AG04449 (cell line): Measurements from ENCODE around the gene SLC22A9.

ENCODE experiments used
- CTCF ChIA-PET: fragments of 350-600 bp; formaldehyde crosslinking; extraction: SDS; loops from one replicate; lab custom pipeline; 2021; ENCODE audit warnings: antibody characterized with exemption; lab: Yijun Ruan, JAX
- POLR2A ChIA-PET: fragments of 400-600, 350-600 bp; formaldehyde crosslinking; extraction: SDS; loops from one replicate; lab custom pipeline; 2020; ENCODE audit warnings: antibody characterized with exemption, inconsistent platforms; lab: Yijun Ruan, JAX
- DNase-seq: peaks from one replicate; pipeline ENCODE4 v3.0.0-alpha.2; 2010; ENCODE audit warnings: low read depth, low spot score
- H3K4me3 ChIP-seq: 2 replicates; pipeline ENCODE4 v1.5.1; 2011; ENCODE audit warnings: low read depth, mild to moderate bottlenecking, control low read depth, low read length
- CTCF ChIP-seq: IDR thresholded peaks from one replicate; pipeline ENCODE4 v1.5.1; 2011; ENCODE audit warnings: mild to moderate bottlenecking, moderate library complexity, low read length, control low read depth, inconsistent platforms; ENCODE audit not compliant: insufficient read depth; ENCODE audit errors: missing control alignments

SLC22A9 gene

GRCh38 chr11:63362196-63362793 is 7.3 kb upstream of the SLC22A9 start:
- POLR2A ChIA-PET: no interaction called here
- CTCF ChIA-PET: no interaction called here
- TF ChIP-seq CTCF: no peak
- DNase-seq: no peak
- H3K4me3 ChIP-seq: no peak overlapping the region

GRCh38 chr11:63369971-63370588 is 495 bp downstream of the SLC22A9 start:
- H3K4me3 ChIP-seq: no peak overlapping the region
- ChIA-PET CTCF (no interaction called here), POLR2A (no interaction called here)
- no peak for DNase-seq
- TF ChIP-seq CTCF: no peak

DNA sequence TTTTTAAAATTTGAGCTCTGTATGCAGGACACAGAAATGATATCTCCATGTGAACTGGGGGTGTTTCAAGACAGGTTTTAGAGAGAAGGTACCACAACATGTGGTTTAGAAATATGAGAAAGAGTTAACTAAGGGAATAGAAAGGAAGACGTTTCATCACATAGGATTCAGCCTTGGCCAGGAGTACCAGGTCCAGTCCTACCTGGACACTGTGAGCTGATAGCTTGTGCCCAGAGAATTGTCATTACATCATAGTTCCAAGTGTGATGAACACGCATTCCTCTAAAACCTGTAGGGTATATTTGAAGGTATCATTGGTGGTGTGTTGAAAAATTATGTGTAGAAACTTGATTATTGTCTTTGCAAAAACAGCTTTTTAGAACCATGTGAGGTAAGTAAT is 1.8 kb downstream of the SLC22A9 start:
- CTCF ChIA-PET: no interaction called here
- TF ChIP-seq CTCF: no peak
- DNase-seq: no peak
- POLR2A ChIA-PET: no interaction called here
- no peak overlapping the region for H3K4me3 ChIP-seq

- POLR2A ChIA-PET: no interaction called here
- TF ChIP-seq CTCF: no peak
Observed at GRCh38 chr11:63375434-63375833, 5.8 kb downstream of the SLC22A9 start.

GRCh38 chr11:63380130-63380529 is 10.5 kb downstream of the SLC22A9 start:
- H3K4me3 ChIP-seq: no peak overlapping the region
- CTCF ChIA-PET: no interaction called here
- DNase-seq: no peak
- POLR2A ChIA-PET: no interaction called here
- TF ChIP-seq CTCF: no peak

More at GRCh38 chr11:63375434-63375833, 5.8 kb downstream of the SLC22A9 start:
- no peak for DNase-seq
- no peak overlapping the region for H3K4me3 ChIP-seq
- CTCF ChIA-PET: no interaction called here

GRCh38 chr11:63395697-63396096 is 26.1 kb downstream of the SLC22A9 start:
- no peak for DNase-seq
- no peak for TF ChIP-seq CTCF
- H3K4me3 ChIP-seq: no peak overlapping the region
- CTCF ChIA-PET: no interaction called here
- POLR2A ChIA-PET: no interaction called here
